SK-N-MC (cell line): Measurements from ENCODE around the gene TALDO1.

Source experiments
- EZH2 ChIP-seq: fragments of 200-600 bp; sonication (generic); IDR thresholded peaks from one replicate; pipeline ENCODE4 v1.6.1; 2017; ENCODE audit warnings: antibody characterized with exemption
- FOXP2 ChIP-seq: optimal IDR thresholded peaks from 2 replicates; pipeline ENCODE3; 2011; ENCODE audit warnings: mild to moderate bottlenecking, moderate library complexity; ENCODE audit not compliant: insufficient read depth; ENCODE audit errors: extremely low read length, control extremely low read depth
- POLR2AphosphoS5 ChIP-seq: IDR thresholded peaks from 2 replicates; pipeline ENCODE4 v1.6.1; 2012; ENCODE audit warnings: mild to moderate bottlenecking, low read depth, low read length, borderline replicate concordance

GRCh38 chr11:704228-704674, 43.0 kb upstream of the TALDO1 start:
- TF ChIP-seq POLR2AphosphoS5 = no peak
- no peak for TF ChIP-seq EZH2
- TF ChIP-seq FOXP2 = no peak
